K562 (cell line): Measurements from ENCODE around the gene MAD2L1BP. TPM values are rescaled to one million over a fixed set of nuclear protein-coding genes. Genes with fewer than 3 reads are reported as not detected.

ENCODE experiments used
- CREM ChIP-seq: IDR thresholded peaks from 2 replicates; pipeline ENCODE4 v1.6.1; 2014; ENCODE audit warnings: antibody characterized with exemption, low read depth
- FOXK2 ChIP-seq, 2 experiments: fragments of 450-650 bp; IDR thresholded peaks in 1 of 2; conservative IDR thresholded peaks in 1 of 2; 2 replicates each; pipeline ENCODE4 v1.6.1; 2016; ENCODE audit warnings: low read depth in 2 of 2, mild to moderate bottlenecking in 1 of 2
- HMG20A ChIP-seq: fragments of 450-650 bp; formaldehyde crosslinking; conservative IDR thresholded peaks from 2 replicates; pipeline ENCODE4 v1.4.0; 2020; ENCODE audit warnings: mild to moderate bottlenecking, mixed read lengths
- KDM5B ChIP-seq: fragments of 200-600 bp; sonication (generic); IDR thresholded peaks from 2 replicates; pipeline ENCODE4 v1.6.1; 2012; ENCODE audit warnings: low read depth, mild to moderate bottlenecking, moderate library complexity, low read length, control low read depth, inconsistent platforms; ENCODE audit not compliant: insufficient replicate concordance
- MAFK ChIP-seq: IDR thresholded peaks from 2 replicates; pipeline ENCODE4 v1.6.1; 2011; ENCODE audit warnings: low read length, improper control_type of control experiment
- MCM7 ChIP-seq, 2 experiments: fragments of 450-650 bp; IDR thresholded peaks; 2 replicates each; pipeline ENCODE4 v1.6.1; 2016 to 2018
- MECOM ChIP-seq: fragments of 250-450 bp; sonication (Bioruptor Pico); IDR thresholded peaks from 2 replicates; pipeline ENCODE4 v1.8.0; 2022; ENCODE audit warnings: inconsistent platforms
- NCOA6 ChIP-seq: fragments of 450-650 bp; IDR thresholded peaks from 2 replicates; pipeline ENCODE4 v1.6.1; 2017; ENCODE audit warnings: mild to moderate bottlenecking
- PHF8 ChIP-seq: fragments of 200-600 bp; sonication (generic); IDR thresholded peaks from 2 replicates; pipeline ENCODE4 v1.6.1; 2012; ENCODE audit warnings: mixed run types, mild to moderate bottlenecking, inconsistent platforms, low read length, moderate library complexity, borderline replicate concordance
- POLR2G ChIP-seq: fragments of 200-400 bp; formaldehyde crosslinking; IDR thresholded peaks from 2 replicates; pipeline ENCODE4 v1.6.1; 2017; ENCODE audit warnings: low read depth, mild to moderate bottlenecking, antibody characterized with exemption, low read length, moderate library complexity
- RB1 ChIP-seq: fragments of 450-650 bp; IDR thresholded peaks from 2 replicates; pipeline ENCODE4 v1.6.1; 2017; ENCODE audit warnings: low read depth, mild to moderate bottlenecking
- SREBF1 ChIP-seq: fragments of 150-350 bp; IDR thresholded peaks from 2 replicates; pipeline ENCODE4 v1.6.1; 2014; ENCODE audit warnings: antibody characterized with exemption, low read depth, low read length, borderline replicate concordance
- TAL1 ChIP-seq: fragments of 450-650 bp; IDR thresholded peaks from 2 replicates; pipeline ENCODE4 v1.6.1; 2016; ENCODE audit warnings: mild to moderate bottlenecking
- TEAD1 ChIP-seq, 2 experiments: fragments of 450-650 bp in 1 of 2; sonication (generic) in 1 of 2; formaldehyde crosslinking; IDR thresholded peaks; 2 replicates each; pipeline versions ENCODE4 v1.4.0 to v1.8.0; 2020 to 2022; ENCODE audit warnings: mild to moderate bottlenecking in 2 of 2, missing genetic modification reagents in 1 of 2
- TRIM28 ChIP-seq: fragments of 450-650 bp; IDR thresholded peaks from 2 replicates; pipeline ENCODE4 v1.6.1; 2017
- ZBTB17 ChIP-seq: fragments of 450-650 bp; formaldehyde crosslinking; IDR thresholded peaks from 2 replicates; pipeline ENCODE4 v1.4.0; 2020; ENCODE audit warnings: mild to moderate bottlenecking
- ZNF197 ChIP-seq: fragments of 200-800 bp; sonication (Bioruptor generic); IDR thresholded peaks from 2 replicates; pipeline ENCODE4 v1.6.1; 2016; ENCODE audit warnings: low read depth, missing genetic modification characterization, missing compliant biosample characterization
- ZNF280A ChIP-seq: fragments of 450-650 bp; IDR thresholded peaks from 2 replicates; pipeline ENCODE4 v1.6.1; 2018; ENCODE audit warnings: mild to moderate bottlenecking, low read depth; ENCODE audit not compliant: partially characterized antibody
- ZNF3 ChIP-seq: fragments of 250-450 bp; sonication (Bioruptor Pico); IDR thresholded peaks from 2 replicates; pipeline ENCODE4 v1.5.0; 2021; ENCODE audit warnings: mild to moderate bottlenecking, moderate library complexity
- polyA plus RNA-seq, 8 experiments: library from polyadenylated mRNA; depleted of rRNA in 4 of 8; stranded (reverse) in 5 of 8; unstranded in 3 of 8; fragments of >200 nt; fragmentation: Nextera tagmentation in 2 of 8; fragmentation: Illumina TruSeq in 1 of 8; extraction: Ambion mirVana in 2 of 8; extraction: Trizol in 1 of 8; gene quantifications; 2 replicates each; pipeline versions ENCODE4 v1.2.1 to v1.2.3, GENCODE V29; 2011 to 2014; ENCODE audit warnings: inconsistent platforms in 1 of 8, missing spikeins in 1 of 8
- total RNA-seq, 7 experiments: library from RNA; depleted of rRNA in 6 of 7; stranded (reverse); fragments of >200 nt in 6 of 7; fragmentation: Illumina TruSeq in 2 of 7; extraction: Trizol in 2 of 7; gene quantifications; 2 replicates each; pipeline versions ENCODE4 v1.2.1 to v1.2.3, GENCODE V29; 2011 to 2021; ENCODE audit warnings: low replicate concordance in 1 of 7
- TF ChIP-seq, protein P1 (sequence below): fragments of 250-450 bp; sonication (Bioruptor Pico); IDR thresholded peaks from 2 replicates; pipeline ENCODE4 v1.4.0; 2020
- TF ChIP-seq, protein P2 (sequence below): fragments of 450-650 bp; IDR thresholded peaks from 2 replicates; pipeline ENCODE4 v1.7.1; 2018; ENCODE audit warnings: mild to moderate bottlenecking, low read depth; ENCODE audit not compliant: partially characterized antibody

The MAD2L1BP gene
- total and polyA plus RNA-seq, 9 of the 15 experiments (the other 6 are each of a cell fraction or from before 2014, with no cell fraction given): 69.7 to 321 (median 111) TPM

GRCh38 chr6:43629104-43629504 lies 6.5 kb upstream of the MAD2L1BP start, which contains the start of gene GTPBP2 (continued):
- TF ChIP-seq, protein P1, sequence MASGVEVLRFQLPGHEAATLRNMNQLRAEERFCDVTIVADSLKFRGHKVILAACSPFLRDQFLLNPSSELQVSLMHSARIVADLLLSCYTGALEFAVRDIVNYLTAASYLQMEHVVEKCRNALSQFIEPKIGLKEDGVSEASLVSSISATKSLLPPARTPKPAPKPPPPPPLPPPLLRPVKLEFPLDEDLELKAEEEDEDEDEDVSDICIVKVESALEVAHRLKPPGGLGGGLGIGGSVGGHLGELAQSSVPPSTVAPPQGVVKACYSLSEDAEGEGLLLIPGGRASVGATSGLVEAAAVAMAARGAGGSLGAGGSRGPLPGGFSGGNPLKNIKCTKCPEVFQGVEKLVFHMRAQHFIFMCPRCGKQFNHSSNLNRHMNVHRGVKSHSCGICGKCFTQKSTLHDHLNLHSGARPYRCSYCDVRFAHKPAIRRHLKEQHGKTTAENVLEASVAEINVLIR: peak; percentile 88
- TF ChIP-seq ZNF280A (no peak), FOXK2 (conservative IDR thresholded peaks at IDR 0.05 in 1 of 2, IDR thresholded peaks at IDR 0.05 in 1 of 2; ENCODE audit: low read depth in 2 of 2) (peak; percentile 41 to 43; a peak in 2 of 4 replicates), TRIM28 (no peak), TEAD1 (CRISPR knock-in tag; IDR thresholded peaks at IDR 0.05) (peak in 1 of 2 experiments; percentile 58; a peak in 1 of 4 replicates), CREM (peak; percentile 97), ZNF197 (CRISPR knock-in tag) (peak; percentile 94), PHF8 (0 out of 2 replicates have a peak, but pooled peaks have one; percentile 23), SREBF1 (0 out of 2 replicates have a peak, but pooled peaks have one; percentile 18), MECOM (no peak), TAL1 (no peak), POLR2G (peak; percentile 91), MAFK (no peak), RB1 (peak; percentile 4; the same call in 1 of the 2 replicates), ZNF3 (CRISPR knock-in tag) (no peak), KDM5B (no peak), HMG20A (CRISPR knock-in tag) (no peak), NCOA6 (no peak), ZBTB17 (no peak), MCM7 (IDR thresholded peaks at IDR 0.05) (no peak)
- TF ChIP-seq, protein P2, sequence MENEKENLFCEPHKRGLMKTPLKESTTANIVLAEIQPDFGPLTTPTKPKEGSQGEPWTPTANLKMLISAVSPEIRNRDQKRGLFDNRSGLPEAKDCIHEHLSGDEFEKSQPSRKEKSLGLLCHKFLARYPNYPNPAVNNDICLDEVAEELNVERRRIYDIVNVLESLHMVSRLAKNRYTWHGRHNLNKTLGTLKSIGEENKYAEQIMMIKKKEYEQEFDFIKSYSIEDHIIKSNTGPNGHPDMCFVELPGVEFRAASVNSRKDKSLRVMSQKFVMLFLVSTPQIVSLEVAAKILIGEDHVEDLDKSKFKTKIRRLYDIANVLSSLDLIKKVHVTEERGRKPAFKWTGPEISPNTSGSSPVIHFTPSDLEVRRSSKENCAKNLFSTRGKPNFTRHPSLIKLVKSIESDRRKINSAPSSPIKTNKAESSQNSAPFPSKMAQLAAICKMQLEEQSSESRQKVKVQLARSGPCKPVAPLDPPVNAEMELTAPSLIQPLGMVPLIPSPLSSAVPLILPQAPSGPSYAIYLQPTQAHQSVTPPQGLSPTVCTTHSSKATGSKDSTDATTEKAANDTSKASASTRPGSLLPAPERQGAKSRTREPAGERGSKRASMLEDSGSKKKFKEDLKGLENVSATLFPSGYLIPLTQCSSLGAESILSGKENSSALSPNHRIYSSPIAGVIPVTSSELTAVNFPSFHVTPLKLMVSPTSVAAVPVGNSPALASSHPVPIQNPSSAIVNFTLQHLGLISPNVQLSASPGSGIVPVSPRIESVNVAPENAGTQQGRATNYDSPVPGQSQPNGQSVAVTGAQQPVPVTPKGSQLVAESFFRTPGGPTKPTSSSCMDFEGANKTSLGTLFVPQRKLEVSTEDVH: peak; percentile 82
